Measurements from ENCODE around the gene SMYD2. TPM values are rescaled to one million over a fixed set of nuclear protein-coding genes. Genes with fewer than 3 reads are reported as not detected.

SMYD2 gene, protein sequence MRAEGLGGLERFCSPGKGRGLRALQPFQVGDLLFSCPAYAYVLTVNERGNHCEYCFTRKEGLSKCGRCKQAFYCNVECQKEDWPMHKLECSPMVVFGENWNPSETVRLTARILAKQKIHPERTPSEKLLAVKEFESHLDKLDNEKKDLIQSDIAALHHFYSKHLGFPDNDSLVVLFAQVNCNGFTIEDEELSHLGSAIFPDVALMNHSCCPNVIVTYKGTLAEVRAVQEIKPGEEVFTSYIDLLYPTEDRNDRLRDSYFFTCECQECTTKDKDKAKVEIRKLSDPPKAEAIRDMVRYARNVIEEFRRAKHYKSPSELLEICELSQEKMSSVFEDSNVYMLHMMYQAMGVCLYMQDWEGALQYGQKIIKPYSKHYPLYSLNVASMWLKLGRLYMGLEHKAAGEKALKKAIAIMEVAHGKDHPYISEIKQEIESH
- total RNA-seq: 31.6 and 32.0 TPM in 2 replicates

DNA sequence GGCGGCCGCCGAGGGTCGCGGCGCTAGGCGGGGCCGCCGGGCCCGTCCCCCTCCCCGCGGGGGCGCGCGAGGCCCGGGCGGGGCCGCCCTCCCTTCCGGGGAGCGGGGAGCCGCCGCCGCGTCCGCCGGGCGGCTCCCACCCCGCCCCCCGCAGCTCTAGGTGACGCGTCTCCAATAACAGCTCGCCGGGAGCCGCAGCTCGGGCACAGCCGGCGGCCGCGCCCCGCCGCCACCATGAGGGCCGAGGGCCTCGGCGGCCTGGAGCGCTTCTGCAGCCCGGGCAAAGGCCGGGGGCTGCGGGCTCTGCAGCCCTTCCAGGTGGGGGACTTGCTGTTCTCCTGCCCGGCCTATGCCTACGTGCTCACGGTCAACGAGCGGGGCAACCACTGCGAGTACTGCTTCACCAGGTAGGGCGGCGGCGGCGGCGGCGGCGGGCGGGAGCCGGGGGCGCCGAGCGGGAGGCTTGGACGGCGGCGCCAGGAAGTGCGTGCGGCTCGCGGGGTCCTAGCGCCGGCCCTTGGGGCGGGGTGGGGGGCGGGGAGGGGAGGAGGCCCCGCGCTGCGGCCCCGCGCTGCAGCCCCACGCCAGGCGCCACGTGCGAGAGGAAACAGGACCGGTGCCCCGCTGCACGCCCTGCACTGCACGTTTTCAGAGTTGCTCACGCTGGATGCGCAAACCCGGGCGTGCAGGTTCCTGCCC lies at the start of gene SMYD2:
Gene SMYD2, plus strand, starts transcription at position 139 of the 699 bp plus-strand sequence. Its CDS starts 96 bp downstream, at position 235.

Data from placental pericyte (primary cell).